Measurements from ENCODE around the gene SYTL2.

DNA sequence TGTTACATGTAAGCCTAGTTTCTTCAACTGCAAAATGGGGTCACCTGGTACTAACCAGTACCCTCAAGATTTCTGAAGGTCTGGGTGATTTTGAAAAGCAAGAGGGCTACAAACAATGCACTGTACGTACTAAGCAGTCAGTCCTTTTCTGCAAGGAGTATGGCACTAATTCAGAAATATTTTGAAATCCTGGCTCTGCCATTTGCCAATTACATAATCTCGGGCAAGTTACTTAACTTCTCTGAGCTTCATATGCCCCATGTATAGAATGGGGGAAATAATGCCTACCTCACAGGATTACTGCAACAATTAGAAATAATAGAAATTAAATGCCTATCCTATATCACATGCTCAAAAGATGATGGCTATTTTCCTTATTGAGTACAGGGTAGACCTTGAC, 64.3 kb downstream of the SYTL2 start:
- no peak for TF ChIP-seq EP300 (conservative IDR thresholded peaks at IDR 0.05; ENCODE audit: poor library complexity, severe bottlenecking)
- no peak for TF ChIP-seq EZH2 (IDR thresholded peaks at IDR 0.05; ENCODE audit: borderline replicate concordance, insufficient read depth, low read length, poor library complexity, severe bottlenecking)
- no peak for TF ChIP-seq CTCF (IDR thresholded peaks at IDR 0.05; ENCODE audit: poor library complexity, severe bottlenecking)

All from neural cell (in vitro differentiated cells).